RWPE1 (cell line): ENCODE data around the gene SBNO2.
A peak's percentile ranks its signal among the peaks of the same experiment; 100 is the strongest.

Experiments used
- CTCF ChIA-PET: fragments of 350-600 bp; sonication (Branson Sonifier 250); formaldehyde crosslinking; extraction: SDS; loops from one replicate; lab custom pipeline; 2021; lab: Yijun Ruan, JAX
- POLR2A ChIA-PET: fragments of 400-600 bp; formaldehyde crosslinking; extraction: SDS; loops from one replicate; lab custom pipeline; 2020; ENCODE audit warnings: antibody characterized with exemption; ENCODE audit not compliant: low non-redundant PET; lab: Yijun Ruan, JAX
- DNase-seq: peaks from one replicate; pipeline ENCODE4 v3.0.0; 2012; ENCODE audit warnings: low spot score
- H3K27ac ChIP-seq: fragments of 450-650 bp; 2 replicates; pipeline ENCODE4 v1.5.1; 2017
- TF ChIP-seq, protein P1 (sequence below): fragments of 450-650 bp; conservative IDR thresholded peaks from 2 replicates; pipeline ENCODE4 v1.5.1; 2017; ENCODE audit warnings: low read depth, mild to moderate bottlenecking

Gene SBNO2

DNA sequence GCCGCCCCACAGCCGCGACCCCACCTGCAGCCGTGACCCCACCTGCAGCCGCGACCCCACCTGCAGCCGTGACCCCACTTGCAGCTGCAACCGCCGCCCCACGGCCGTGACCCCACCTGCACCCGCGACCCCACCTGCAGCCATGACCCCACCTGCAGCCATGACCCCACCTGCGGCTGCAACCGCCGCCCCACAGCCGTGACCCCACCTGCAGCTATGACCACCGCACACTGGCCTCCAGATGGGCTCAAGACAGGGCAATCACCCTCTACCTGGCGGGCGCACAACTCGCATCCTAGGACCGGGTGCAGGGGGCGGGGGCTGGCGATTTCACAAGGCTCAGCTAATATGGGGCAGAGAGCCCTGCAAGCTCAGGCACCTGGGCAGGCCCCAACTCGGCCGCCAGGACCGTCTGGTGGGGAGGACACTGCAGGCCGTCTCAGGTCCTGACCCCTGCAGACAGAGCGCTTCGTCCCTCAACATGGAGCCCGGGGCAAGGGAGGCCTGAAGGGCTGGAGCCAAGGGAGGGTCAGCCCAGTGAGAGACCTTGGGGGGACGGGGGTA lies 15.1 kb downstream of the SBNO2 start:
- no peak for DNase-seq
- TF ChIP-seq, protein P1, sequence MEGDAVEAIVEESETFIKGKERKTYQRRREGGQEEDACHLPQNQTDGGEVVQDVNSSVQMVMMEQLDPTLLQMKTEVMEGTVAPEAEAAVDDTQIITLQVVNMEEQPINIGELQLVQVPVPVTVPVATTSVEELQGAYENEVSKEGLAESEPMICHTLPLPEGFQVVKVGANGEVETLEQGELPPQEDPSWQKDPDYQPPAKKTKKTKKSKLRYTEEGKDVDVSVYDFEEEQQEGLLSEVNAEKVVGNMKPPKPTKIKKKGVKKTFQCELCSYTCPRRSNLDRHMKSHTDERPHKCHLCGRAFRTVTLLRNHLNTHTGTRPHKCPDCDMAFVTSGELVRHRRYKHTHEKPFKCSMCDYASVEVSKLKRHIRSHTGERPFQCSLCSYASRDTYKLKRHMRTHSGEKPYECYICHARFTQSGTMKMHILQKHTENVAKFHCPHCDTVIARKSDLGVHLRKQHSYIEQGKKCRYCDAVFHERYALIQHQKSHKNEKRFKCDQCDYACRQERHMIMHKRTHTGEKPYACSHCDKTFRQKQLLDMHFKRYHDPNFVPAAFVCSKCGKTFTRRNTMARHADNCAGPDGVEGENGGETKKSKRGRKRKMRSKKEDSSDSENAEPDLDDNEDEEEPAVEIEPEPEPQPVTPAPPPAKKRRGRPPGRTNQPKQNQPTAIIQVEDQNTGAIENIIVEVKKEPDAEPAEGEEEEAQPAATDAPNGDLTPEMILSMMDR = no peak
- ChIA-PET POLR2A (no interaction called here), CTCF (interaction anchor here (0.5 kb wide), 1 partner anchor 101 kb away, joined by 3 read pairs; no protein-coding TSS in a partner anchor)
- H3K27ac ChIP-seq = peak overlapping the region; percentile 98

DNA sequence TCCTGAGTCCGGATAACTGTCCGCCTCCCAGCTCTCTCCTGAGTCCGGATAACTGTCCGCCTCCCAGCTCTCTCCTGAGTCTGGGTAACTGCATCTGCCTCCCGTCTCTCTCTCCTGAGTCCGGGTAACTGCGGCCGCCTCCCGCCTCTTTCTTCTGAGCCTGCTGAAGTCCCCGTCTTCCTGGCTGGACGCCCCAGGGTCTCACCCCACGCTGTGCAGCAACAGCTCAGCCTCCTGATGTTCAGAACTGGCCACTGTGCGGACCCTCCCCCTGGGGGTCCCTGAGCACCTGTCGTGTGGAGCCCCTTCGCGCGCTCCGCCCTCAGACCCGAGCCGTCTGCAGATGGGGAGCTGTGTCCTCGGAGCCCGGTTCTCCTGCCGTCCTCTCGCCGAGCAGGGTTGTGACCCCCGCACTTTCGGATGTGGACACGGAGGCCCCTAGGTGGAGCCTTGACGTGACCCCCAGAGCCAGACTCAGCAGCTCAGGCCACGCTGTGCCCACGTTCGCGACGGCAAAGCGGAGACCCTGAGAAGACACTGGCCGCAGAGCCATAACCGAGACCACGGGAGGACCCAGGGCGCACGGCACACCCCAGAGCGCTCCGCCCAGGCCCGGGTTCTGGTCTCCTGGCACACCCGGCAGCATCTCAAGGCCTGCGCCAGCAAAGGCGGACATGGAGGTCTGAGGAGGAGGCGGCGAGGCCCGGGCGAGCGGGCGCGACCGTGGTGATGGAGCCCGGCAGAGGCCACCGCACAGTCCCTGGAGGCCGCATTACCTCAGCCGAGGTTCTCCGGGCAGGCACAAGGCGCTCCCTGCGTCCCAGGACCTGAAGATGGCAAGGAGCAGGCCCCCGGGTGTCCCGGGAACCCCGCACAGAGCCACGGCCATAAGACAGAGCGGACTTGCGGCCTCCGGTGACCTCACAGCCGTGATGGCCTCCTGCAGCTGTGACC lies 15.9 kb downstream of the SBNO2 start:
- DNase-seq = no peak
- POLR2A ChIA-PET = no interaction called here
- CTCF ChIA-PET = interaction anchor here (0.5 to 0.6 kb wide), 2 partner anchors 9 to 102 kb away, joined by 3 to 5 read pairs; no protein-coding TSS in a partner anchor
- TF ChIP-seq, protein P1 = no peak
- peak overlapping the region; percentile 98 for H3K27ac ChIP-seq

DNA sequence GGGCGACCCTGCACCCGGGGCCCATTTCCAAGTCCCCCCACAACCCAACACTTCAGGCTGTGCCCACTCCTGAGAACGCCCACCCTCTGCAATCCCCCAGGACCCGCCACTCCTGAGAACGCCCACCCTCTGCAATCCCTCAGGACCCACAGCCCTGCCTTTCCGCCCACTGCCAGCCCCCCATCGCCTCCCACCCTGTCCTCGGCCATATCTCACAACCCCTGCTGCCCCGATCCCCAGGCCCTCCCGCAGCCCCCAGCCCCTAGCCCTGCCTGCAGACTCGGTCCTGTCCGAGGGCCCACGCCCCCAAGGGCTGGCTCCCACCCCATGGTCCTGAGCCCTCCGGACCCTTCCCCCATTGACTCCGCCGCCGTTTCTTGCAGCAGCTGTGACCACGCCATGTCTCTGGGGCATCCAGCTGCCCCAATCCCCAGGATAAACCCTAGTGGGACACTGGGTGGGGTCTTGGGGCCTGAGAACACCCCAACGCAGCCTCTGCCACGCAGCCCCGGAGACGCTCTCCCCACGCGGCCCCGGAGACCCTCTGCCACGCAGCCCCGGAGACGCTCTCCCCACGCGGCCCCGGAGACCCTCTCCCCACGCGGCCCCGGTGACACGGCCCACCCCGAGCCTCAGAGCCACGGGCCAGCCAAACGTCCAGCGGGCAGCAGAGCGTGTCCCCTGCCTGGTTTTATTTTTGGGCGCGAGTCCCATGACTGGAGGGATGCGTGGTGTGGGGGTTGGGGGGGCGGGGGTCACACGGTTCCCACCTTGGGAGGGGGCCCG lies 17.0 kb downstream of the SBNO2 start:
- TF ChIP-seq, protein P1 = no peak
- DNase-seq = no peak
- POLR2A ChIA-PET = no interaction called here
- H3K27ac ChIP-seq = peak overlapping the region; percentile 98
- CTCF ChIA-PET = no interaction called here

DNA sequence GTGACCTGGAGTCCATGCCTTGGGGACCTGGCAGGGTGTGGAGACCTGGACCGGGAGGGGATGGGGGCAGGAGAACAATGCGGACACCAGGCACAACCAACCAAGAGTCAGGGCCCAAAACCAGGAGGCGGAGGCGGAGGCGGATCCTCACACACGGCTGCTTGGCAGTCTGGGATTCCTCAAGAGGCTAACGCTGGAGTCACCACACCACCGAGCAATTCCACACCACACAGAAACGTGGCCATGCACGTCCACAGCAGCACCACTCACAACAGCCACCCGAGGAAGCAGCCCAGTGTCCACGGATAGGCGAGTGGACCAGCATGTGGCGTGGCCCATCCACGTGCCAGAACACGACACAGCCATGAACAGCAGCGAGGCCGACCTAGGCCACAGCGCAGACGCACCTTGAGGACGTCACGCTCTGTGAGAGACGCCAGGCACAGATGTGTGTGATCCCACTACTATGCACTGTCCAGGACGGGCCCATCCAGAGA lies 17.7 kb downstream of the SBNO2 start:
- peak overlapping the region; percentile 98 for H3K27ac ChIP-seq
- TF ChIP-seq, protein P1 = no peak
- no peak for DNase-seq
- ChIA-PET POLR2A (no interaction called here), CTCF (interaction anchor here (0.6 kb wide), 1 partner anchor 92 kb away, joined by 3 read pairs; no protein-coding TSS in a partner anchor)

DNA sequence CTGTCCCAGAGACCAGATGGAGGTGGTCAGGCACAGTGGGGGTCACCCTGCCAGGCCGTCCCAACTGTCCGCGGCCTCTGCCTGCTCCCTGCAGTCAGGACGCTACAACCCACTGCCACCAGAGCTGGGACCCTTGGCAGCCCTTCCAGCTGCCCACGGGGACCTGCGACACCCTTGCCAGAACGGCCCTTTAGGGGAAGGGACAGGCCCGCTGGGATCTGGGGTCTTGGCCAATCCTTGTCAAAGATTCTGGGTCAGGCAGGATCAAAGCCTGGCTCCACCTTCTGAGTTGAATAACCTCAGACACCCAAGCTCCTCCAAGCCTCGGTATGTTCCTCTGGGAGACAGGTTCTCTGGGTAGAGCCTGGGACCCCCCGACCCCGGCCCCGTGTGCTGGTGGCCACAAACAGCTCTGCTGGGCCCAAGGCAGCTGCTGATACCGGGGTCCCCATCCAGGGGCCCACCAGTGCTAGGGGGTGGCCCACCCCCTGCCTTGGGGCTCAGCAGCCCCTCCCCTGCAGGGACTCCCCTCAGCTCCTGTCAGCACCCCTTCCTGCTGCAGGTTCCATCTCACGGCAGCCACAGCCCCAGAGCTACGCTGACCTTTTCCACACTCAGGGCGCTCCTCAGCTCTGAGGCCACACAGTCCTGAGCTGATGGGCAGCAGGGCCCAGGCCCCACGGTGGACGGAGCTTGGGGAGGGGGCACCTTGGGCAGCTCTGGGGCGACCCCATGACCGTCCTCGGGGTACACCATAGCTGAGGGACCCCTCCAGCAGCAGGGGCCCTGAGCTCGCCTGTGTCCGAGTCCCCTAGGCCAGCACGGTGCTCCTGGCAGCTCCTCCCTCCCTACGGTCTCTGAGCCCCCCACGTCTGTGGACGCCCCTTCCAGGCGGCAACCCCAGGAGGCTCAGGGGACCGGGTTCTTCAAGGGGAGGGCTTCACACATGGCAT lies 18.4 kb downstream of the SBNO2 start:
- no peak for DNase-seq
- ChIA-PET CTCF (interaction anchor here (0.6 to 1.1 kb wide), 5 partner anchors 42 to 91 kb away, joined by 3 to 6 read pairs (median 3); no protein-coding TSS in a partner anchor), POLR2A (interaction anchor here (0.6 kb wide), 1 partner anchor 127 kb away, joined by 4 read pairs; no protein-coding TSS in a partner anchor)
- peak overlapping the region; percentile 98 for H3K27ac ChIP-seq
- TF ChIP-seq, protein P1 = no peak
